Right renal pelvis (tissue), 4 donors: Measurements from ENCODE around the gene PLCG2. TPM values are rescaled to one million over a fixed set of nuclear protein-coding genes. Genes with fewer than 3 reads are reported as not detected.
"Not testable (repeated sequence)": the region's sequence is repeated elsewhere in the genome, so short reads cannot be mapped to it uniquely, and the experiment has no call there.

Experiments
- DNase-seq, 4 donors: peaks; one replicate each; pipeline ENCODE4 v3.0.0-alpha.2; 2013; ENCODE audit warnings: low read depth in 4 of 4, low spot score in 3 of 4, missing footprints in 1 of 4
- polyA plus RNA-seq, 4 donors: library from polyadenylated mRNA; unstranded; fragments of 120-200 nt; gene quantifications; one replicate each; pipeline ENCODE4 v1.2.1, GENCODE V29; 2013; ENCODE audit not compliant: insufficient read length in 4 of 4

Gene PLCG2
- polyA plus RNA-seq, 4 donors: 33.3 to 48.8 (median 43.5) TPM

DNA sequence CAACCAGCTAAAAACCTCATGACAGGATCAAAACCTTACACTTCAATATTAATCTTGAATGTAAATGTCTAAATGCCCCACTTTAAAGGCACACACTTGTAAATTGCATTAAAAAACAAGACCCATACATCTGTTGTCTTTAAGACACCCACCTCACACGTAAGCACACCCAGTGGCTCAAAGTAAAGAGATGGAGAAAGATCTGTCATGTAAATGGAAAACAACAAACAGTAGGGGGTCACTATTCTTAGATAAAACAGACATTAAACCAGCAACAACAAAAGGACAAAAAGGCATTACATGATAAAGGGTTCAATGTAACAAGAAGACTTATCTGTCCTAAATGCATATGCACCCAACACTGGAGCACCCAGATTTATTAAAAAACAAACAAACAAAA, 196.5 kb downstream of the PLCG2 start:
- no peak for DNase-seq

DNA sequence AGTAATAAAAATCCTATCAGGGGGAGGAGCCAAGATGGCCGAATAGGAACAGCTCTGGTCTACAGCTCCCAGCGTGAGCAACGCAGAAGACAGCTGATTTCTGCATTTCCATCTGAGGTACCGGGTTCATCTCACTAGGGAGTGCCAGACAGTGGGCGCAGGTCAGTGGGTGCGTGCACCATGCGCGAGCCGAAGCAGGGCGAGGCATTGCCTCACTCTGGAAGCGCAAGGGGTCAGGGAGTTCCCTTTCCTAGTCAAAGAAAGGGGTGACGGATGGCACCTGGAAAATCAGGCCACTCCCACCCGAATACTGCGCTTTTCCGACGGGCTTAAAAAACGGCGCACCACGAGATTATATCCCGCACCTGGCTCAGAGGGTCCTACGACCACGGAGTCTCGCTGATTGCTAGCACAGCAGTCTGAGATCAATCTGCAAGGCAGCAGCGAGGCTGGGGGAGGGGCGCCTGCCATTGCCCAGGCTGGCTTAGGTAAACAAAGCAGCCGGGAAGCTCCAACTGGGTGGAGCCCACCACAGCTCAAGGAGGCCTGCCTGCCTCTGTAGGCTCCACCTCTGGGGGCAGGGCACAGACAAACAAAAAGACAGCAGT, 198.3 kb downstream of the PLCG2 start:
- DNase-seq: not testable (repeated sequence)

DNA sequence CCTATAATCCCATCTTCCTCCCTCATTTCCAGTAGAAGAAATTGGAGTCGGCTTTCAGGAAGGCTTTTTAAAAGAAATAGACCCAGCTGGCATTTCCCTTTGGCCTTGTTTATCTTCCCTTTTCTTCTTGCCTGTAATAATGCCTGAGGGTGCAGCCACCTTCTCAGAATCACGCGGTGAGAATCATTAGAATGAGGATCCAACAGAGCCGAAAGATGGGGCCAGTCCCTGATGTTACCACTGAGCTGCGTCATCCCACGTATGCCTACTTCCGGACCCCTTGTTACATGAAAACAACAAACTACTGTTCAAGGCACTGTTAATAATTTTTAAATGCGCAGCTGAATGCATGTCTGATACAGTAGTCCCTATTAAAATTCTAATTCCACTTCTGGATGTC, 208.0 kb downstream of the PLCG2 start:
- no peak for DNase-seq

DNA sequence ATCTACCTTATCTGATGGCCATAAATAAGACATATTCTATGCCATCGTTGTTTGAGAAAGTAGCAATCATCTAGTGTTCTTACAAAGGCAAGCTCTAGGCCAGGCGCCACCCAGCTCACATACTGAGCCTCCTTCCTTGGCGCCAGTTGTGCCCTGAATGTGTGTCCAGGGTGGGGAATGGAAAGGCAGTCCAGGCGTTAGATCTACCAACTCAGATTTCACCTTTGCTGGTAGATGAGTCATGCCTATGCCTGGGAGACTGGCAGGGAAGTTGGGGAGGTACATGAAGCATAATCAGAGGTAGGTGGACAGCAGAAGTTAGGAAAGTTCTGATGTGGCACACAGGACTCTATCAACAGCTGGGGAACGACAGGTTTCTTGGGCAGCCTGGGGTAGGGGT, 208.6 kb downstream of the PLCG2 start:
- no peak for DNase-seq

DNA sequence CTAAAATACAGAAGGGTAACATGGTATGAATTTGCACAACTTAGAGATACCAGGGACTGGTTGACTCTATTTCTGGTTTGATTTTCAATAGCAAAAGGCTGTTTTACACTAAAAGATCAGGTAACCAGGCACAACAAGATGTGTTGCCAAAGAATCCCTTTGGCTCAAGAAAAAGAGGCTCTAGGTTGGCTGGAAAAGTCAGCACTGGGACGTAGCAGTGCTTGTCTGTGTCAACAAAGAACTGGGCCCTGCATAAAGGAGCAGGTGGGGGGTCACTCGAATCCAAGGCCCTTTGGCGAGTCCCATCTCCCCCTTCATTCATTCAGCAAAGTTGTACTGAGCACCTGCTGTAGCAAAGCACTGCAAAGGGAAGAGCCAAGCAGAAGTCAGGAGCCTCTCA, 213.8 kb downstream of the PLCG2 start:
- no peak for DNase-seq

DNA sequence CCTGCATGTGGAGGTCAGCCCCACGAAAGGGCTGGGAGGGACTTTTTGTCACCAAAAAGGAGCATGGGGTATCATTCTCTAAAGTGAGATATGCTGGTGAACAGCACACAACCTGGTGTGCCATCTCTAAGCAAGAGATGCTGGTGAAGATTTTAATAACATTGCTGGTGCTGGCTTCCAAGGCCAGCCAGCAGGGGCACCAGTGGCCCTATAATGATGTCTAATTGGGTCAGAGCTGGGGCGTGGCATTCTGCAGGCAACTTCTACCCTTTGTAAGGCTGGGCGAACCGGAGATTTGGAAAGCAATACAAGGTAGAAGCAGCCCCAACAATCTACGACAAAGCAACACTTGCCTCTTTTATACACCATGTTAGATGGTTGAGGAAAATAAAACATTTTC, 215.4 kb downstream of the PLCG2 start:
- no peak for DNase-seq

DNA sequence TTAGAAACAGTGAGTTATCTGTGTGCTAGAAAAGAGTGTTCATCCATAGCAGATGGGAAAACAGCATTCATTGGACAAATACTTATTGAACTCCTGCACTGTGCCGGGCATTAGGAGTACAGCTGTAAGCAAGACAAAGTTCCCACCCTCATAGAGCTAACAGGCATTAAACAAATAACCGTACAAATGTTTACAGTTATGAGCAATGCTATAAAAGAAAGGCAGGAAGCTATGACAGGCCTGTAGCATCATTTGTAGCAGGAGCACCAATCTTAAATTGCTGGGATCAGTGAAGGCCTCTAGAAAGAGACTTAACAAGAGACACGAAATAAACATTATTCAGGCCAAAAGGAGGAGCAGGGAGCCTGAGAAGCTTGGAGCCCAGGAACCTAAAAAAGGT, 216.6 kb downstream of the PLCG2 start:
- DNase-seq: no peak

DNA sequence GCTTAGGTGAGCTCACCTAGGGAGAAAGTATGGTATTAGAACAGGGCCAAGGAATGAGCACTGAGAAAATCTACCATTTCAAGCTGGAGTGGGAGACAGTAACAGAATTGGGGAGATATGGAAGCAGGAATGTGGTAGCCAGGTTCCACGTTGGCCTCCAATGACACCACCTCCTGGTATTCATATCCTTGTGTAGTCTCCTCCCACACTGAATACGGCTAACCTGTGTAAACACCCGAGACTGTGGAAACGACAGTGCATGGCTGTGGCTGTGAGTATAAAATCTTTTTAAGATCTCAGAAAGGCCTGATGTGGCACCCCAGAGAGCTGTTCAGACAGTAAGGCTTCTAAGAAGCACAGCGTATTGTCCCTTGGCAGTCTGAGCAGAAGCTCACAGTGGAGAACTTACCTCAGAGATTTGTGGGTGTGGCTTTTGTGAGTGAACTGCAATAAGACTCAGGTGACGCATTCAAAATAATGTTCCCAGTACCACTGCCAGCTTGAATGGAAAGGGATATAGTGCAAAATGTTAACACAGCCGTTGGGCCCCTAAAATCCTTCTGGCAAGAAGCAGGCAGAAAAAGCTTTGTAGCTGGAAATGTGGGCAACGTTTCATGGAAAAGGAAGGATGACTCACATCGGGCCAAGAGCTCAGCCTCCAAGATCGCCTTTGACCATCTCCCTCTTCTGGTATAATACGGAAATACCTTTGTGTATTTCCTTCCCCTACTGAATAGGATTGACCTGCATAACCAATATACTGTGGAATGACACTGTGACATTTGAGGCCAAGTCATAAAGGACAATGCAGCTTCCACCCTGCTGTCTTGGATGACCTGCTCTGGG, 217.8 kb downstream of the PLCG2 start:
- no peak for DNase-seq

DNA sequence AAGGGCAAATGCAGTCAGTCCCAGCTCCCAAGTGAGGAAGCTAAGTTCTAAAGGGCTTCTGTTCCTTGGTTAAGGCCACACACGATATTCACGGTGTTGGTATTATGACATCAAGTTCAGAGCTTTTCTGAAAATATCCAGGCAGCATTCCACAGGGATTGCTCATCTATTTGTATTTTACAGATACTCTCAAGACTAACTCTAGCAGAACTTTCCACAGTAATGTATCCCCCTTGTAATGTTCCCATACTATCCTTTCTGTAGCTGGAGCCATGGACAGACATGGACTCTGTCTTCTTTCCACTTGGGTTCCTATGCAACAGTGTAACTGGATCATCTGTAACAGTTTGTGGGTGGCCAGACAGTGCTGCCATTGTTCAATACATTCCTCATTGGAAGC, 218.6 kb downstream of the PLCG2 start:
- DNase-seq: no peak

DNA sequence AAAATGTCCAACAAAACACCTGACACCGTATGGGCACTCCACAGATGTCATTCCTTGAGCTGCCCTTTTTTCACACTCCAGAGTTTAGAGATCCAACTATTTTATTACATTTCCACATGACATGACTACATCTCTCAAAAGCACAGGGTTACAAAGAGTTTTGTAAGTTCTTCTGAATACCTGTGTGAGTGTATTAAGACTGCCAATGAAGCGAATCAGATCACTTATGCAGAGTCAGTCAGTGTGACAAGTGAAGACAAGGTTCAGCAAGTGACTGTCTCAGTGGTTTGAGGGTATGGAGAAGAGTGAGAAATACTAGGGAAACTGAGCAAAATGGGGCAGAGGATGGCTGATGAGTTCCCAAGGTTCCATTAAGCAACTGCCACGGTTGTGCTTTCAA, 223.7 kb downstream of the PLCG2 start:
- no peak for DNase-seq

DNA sequence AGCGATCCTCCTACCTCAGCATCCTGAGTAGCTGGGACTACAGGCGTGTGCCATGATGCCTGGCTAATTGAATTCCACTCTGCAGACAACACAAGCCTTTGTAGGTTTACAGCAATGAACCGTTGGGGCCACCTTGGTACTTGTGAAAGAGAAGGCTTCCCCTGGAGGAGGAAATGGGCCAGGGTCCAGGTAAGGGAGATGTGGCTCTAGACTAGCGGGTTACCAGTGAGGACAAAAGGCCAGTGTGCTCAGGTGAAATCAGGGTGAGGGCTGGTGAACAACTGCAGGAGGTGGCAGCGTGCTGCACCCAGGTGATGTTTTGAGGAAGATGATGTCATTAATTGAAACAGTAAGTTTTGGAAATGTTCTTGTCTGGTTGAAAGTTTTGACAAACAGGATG, 225.5 kb downstream of the PLCG2 start:
- DNase-seq: no peak

DNA sequence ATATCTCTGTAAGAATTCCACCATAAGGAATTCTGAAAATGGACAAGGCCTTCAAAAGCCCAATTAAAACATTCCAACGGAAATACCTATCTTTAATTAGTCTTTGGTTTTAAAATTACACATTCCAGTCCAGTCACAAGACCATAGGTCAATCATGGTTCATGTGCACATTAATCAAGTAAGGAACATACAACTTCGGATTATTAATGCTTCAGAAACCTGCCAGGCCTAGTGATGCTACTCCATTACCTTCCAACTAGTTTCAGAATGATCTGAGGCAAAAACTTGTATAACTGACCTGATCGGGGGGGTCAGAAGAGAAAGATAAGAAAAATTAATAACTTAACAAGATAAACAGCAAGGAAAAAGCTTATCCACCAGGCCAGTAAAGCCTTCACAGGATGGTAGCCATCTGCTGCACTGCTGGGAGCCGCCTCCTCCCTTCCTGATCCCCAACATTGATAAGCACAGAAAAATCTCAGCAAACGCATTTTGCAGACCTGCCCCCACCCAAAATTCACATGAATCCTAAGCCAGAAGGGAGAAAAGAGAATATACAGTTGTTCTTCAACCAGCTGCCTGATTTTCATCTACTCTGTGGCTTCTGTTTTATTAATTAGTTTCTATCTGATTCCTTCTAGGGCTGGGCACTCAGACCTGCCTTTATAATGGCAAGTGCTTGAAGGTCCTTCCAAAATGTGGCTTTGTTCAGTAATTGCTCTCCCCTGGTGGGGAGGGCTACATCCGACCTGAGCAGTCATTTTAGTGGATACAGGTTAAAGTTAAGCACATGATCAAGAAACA, 226.1 kb downstream of the PLCG2 start:
- DNase-seq: peak in 2 of 4 donors; percentile 33 to 46

DNA sequence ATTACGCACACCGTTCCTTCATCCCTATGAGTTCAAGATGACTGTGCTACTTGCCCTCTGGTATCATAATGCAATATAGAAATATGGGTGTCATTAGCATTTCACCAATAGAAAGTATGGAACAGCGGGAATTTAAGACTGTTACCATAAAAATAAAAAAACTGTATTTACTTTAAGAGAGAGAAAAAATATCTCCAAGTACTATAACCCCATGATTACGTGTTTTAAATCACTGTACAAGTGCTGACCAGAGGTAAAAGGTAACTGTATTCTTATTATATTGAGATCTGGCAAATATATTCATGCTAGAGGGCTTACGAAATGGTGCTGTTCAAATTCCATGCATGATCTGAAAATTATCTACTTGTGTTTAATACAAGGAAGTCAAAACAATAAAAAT, 226.9 kb downstream of the PLCG2 start:
- no peak for DNase-seq

DNA sequence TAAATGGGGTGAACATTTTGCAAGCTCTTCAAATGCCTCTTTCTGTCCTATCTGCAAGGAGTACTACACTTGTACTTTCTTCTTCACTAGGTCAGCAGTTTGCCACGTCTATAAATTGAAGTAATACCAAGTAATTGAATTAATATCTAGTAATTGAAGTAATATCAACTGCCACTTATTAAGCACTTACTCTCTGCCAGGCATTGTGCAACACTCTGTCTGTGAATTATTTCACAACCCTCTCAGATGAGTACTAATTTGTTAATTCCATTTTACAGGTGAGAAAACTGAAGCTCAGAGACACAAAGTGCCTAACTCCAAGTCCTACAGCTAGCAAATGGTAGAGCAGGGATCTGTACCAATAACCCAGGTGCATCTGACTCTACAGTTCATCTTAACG, 228.1 kb downstream of the PLCG2 start:
- no peak for DNase-seq

DNA sequence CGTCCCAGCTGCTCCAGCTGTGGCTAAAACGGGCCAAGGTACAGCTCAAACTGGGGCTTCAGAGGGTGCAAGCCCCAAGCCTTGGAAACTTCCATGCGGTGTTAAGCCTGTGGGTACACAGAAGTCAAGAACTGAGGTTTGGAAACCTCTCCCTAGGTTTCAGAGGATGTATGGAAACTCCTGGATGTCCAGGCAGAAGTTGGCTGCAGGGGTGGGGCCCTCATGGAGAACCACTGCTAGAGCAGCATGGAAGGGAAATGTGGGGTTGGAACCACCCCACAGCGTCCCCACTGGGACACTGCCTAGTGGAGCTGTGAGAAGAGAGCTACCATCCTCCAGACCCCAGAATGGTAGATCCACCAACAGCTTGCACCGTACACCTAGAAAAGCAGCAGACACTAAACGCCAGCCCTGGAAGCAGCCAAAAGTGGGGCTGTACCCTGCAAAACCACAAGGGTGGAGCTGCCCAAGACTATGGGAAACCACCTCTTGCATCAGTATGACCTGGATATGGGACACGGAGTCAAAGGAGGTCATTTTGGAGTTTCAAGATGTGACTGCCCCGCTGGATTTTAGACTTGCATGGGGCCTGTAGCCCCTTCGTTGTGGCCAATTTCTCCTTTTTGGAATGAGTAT, 230.0 kb downstream of the PLCG2 start:
- DNase-seq: no peak

DNA sequence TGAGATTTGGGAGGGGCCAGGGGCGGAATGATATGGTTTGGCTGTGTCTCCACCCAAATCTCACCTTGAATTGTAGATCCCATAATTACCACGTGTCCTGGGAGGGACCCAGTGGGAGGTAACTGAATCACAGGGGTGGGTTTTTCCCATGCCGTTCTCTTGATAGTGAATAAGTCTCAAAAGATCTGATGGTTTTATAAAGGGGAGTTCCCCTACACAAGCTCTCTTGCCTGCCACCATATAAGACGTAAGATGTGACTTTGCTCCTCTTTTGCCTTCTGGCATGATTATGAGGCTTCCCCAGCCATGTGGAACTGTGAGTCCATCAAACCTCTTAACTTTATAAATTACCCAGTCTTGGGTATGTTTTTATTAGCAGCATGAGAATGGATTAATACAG, 230.7 kb downstream of the PLCG2 start:
- DNase-seq: not testable (repeated sequence)

DNA sequence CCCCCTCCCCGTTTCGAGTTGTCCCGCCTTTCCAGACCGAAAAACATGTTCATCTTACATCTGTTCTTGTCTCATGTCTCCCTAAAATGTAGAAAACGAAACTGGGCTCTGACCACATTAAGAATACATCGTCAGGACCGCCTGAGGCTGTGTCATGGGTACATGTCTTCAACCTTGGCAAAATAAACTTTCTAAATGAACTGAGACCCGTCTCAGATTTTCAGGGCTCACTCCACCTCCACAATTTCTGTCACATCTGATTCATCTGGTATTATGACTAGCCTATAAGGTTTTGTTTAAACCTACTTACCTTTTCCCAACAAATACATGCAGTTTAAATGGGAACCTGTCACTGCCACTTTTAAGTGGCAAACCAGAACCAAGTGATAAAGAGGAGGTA, 231.6 kb downstream of the PLCG2 start:
- DNase-seq: no peak

DNA sequence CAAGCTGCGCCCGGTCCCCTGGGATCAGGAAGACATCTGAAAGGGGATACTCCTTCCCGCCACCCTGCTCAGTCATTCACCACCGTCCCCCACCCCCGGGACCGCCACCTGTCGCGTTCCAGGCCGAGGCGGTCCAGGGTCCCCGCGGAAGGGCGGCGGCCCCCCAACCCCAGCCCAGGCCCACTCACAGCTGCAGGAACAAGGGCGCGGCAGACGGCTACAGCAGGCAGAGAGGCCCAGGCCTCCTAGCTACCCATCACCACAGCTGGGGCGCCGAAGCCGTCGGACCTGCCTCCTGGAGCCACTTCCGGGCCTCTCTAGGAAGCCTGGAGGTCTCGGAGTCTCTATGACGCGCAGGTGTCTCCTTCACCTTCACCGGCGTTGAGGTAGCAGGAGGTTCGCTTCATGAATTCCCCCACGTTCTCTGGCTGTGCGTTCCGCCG, 232.1 kb downstream of the PLCG2 start, which contains the start of gene SDR42E1:
Gene SDR42E1 (minus strand): TSS at position 272 of the 443 bp plus-strand sequence. CDS start 10,612 bp downstream, outside the sequence.
- peak in 1 of 4 donors; percentile 53 for DNase-seq
